Hematopoietic multipotent progenitor cell treated with erythropoietin and hydrocortisone succinate and interleukin-3 and kit ligand, for 8 days (in vitro differentiated cells): ENCODE measurements around the gene RABL2B.

Experiments used
- DNase-seq: peaks from one replicate; pipeline ENCODE4 v3.0.0-alpha.2; 2015

Gene RABL2B

DNA sequence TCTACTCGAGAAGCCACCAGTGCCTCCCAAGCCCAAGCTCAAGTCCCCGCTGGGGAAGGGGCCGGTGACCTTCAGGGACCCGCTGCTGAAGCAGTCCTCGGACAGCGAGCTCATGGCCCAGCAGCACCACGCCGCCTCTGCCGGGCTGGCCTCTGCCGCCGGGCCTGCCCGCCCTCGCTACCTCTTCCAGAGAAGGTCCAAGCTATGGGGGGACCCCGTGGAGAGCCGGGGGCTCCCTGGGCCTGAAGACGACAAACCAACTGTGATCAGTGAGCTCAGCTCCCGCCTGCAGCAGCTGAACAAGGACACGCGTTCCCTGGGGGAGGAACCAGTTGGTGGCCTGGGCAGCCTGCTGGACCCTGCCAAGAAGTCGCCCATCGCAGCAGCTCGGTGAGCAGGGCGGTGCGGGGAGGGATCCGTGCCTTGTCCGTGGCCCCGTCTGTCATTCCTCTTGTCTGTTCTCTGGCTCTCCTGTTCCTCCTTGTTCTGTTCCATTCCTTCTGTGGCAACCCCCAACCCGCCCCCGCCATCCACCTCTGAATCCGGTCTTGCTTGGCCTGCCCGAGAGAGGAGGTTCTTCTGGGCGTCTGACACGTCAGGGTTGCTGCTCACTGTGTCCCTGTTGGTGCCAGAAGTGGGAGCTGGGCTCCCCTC is 61.3 kb downstream of the RABL2B start:
- no peak for DNase-seq

DNA sequence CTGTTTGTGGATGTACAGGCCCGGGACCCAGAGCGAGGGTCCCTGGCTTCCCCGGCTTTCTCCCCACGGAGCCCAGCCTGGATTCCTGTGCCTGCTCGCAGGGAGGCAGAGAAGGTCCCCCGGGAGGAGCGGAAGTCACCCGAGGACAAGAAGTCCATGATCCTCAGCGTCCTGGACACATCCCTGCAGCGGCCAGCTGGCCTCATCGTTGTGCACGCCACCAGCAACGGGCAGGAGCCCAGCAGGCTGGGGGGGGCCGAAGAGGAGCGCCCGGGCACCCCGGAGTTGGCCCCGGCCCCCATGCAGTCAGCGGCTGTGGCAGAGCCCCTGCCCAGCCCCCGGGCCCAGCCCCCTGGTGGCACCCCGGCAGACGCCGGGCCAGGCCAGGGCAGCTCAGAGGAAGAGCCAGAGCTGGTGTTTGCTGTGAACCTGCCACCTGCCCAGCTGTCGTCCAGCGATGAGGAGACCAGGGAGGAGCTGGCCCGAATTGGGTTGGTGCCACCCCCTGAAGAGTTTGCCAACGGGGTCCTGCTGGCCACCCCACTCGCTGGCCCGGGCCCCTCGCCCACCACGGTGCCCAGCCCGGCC is 62.1 kb downstream of the RABL2B start:
- no peak for DNase-seq

DNA sequence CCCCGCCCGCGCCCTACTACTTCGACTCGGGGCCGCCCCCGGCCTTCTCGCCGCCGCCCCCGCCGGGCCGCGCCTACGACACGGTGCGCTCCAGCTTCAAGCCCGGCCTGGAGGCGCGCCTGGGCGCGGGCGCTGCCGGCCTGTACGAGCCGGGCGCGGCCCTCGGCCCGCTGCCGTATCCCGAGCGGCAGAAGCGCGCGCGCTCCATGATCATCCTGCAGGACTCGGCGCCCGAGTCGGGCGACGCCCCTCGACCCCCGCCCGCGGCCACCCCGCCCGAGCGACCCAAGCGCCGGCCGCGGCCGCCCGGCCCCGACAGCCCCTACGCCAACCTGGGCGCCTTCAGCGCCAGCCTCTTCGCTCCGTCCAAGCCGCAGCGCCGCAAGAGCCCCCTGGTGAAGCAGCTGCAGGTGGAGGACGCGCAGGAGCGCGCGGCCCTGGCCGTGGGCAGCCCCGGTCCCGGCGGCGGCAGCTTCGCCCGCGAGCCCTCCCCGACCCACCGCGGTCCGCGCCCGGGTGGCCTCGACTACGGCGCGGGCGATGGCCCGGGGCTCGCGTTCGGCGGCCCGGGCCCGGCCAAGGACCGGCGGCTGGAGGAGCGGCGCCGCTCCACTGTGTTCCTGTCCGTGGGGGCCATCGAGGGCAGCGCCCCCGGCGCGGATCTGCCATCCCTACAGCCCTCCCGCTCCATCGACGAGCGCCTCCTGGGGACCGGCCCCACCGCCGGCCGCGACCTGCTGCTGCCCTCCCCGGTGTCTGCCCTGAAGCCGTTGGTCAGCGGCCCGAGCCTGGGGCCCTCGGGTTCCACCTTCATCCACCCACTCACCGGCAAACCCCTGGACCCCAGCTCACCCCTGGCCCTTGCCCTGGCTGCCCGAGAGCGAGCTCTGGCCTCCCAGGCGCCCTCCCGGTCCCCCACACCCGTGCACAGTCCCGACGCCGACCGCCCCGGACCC is 62.9 kb downstream of the RABL2B start:
- no peak for DNase-seq

DNA sequence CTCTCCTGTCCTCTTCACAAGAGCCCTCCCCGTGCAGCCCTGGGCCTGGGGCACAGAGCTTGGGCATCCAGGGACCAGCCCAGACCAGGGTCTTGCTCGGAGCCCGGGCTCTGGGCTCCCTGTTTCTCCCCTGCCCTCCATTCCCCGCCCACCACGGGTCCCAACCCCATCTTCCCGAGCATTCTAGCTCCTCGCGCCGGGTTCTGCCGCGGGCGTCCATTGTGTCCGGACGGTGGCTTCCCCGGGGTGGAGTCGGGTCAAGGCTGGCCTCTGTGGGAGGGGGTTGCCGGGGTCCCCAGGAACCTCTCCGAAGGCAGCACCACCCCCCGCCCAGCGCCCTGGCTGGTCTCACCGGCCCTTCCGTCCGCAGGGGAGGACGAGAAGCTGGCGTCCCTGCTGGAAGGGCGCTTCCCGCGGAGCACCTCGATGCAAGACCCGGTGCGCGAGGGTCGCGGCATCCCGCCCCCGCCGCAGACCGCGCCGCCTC is 63.6 kb downstream of the RABL2B start:
- DNase-seq, result no peak

DNA sequence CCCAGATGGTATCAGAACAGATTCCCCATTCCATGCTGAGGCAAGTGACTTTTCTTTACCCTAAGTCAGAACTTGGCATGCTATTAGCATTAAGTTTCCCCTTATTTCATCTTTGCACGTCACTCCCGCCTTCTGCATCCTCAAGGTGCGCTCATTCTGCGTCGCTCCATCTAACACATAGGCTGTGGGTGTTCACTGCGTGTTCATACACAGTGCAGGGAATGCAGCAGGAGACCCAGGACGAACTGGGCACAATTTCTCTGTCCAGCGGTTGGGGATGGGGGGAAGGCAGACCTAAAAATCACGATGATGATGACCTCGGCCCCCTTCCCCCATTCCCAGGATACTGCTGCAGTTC is 65.1 kb downstream of the RABL2B start:
- DNase-seq, result no peak

DNA sequence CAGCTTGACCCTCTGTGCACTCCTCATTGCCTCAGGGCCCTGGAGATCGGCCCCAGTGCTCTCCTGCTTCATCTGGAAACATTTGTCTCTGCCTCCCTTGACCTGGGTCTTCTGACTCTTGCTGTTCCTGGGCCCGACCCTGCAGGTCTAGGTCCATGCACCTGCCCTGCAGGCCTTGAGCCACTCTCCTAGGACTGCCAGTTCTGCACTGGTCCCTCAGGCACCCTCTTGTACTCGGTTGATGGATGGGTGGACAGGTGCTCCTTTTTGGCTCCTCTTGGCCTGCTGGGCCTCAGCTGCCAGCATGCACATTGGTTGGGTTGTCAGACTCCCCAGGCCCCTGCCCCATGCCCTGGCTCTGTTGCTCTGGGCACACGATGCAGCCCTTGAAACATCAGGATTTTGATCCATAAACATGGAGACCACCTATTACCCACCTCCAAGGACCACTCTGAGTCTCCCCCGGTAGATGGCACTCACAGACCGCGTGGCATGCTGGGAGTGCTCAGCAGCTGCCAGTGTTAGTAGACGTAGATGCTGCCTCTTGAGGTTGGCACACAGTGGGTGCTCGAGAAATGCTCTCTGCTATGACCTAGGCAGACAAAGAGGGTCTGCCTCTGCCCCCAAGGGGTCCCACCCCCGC is 65.6 kb downstream of the RABL2B start:
- no peak for DNase-seq
